B cell (primary cell): ENCODE results near the gene GRK5. TPM values are rescaled to one million over a fixed set of nuclear protein-coding genes. Genes with fewer than 3 reads are reported as not detected.

ENCODE experiments used
- ATAC-seq: fragments of 200-7000 bp; cut with Tn5 transposase; one replicate; pipeline ENCODE4 v1.10.0; 2021; ENCODE audit warnings: low read depth, mild to moderate bottlenecking, moderate number of reproducible peaks, moderate library complexity
- CTCF ChIA-PET: fragments of 350-600 bp; sonication (Branson Sonifier 250); formaldehyde crosslinking; loops from one replicate; lab custom pipeline; 2021; ENCODE audit warnings: antibody characterized with exemption, inconsistent platforms; lab: Charles Lee
- POLR2A ChIA-PET: fragments of 350-600 bp; sonication (Branson Sonifier 250); formaldehyde crosslinking; loops from one replicate; lab custom pipeline; 2021; ENCODE audit warnings: antibody characterized with exemption; lab: Charles Lee
- DNase-seq: peaks from one replicate; pipeline ENCODE4 v3.0.0; 2013
- H2AFZ ChIP-seq: 2 replicates; pipeline ENCODE4 v1.6.1; 2012; ENCODE audit warnings: mild to moderate bottlenecking, low read depth, low read length; ENCODE audit not compliant: insufficient read depth, poor library complexity, severe bottlenecking
- H3K27ac ChIP-seq, 2 donors: 1 replicate in 1 of 2; 2 replicates in 1 of 2; pipeline ENCODE4 v1.5.1; 2012 to 2013; ENCODE audit warnings: low read length in 2 of 2, mild to moderate bottlenecking in 2 of 2, moderate library complexity in 1 of 2
- H3K27me3 ChIP-seq, 4 experiments: fragments of 200-600 bp in 1 of 4; sonication (generic) in 1 of 4; replicated peaks in 1 of 4; 1 replicate in 2 of 4; 2 replicates in 2 of 4; pipeline versions ENCODE4 v1.6.1 to v1.7.0; 2013 to 2016; ENCODE audit warnings: low read length in 3 of 4, mild to moderate bottlenecking in 2 of 4, mixed read lengths in 1 of 4, moderate library complexity in 1 of 4; ENCODE audit not compliant: insufficient read depth in 4 of 4, control insufficient read depth in 3 of 4; ENCODE audit errors: control extremely low read depth in 1 of 4
- H3K36me3 ChIP-seq, 2 experiments: replicated peaks in 1 of 2; 1 replicate in 1 of 2; 2 replicates in 1 of 2; pipeline versions ENCODE4 v1.6.1 to v1.7.1; 2013; ENCODE audit warnings: low read length in 1 of 2; ENCODE audit not compliant: insufficient read depth in 2 of 2, control insufficient read depth in 1 of 2; ENCODE audit errors: control extremely low read depth in 1 of 2, extremely low read depth in 1 of 2
- H3K4me1 ChIP-seq, 2 donors: fragments of 200-600 bp in 1 of 2; sonication (generic) in 1 of 2; 1 replicate in 1 of 2; 2 replicates in 1 of 2; pipeline versions ENCODE4 v1.5.1 to v1.6.1; 2013 to 2017; ENCODE audit warnings: low read length in 2 of 2; ENCODE audit not compliant: control insufficient read depth in 2 of 2, insufficient read depth in 2 of 2
- H3K4me2 ChIP-seq: replicated peaks from 2 replicates; pipeline ENCODE3; 2012; ENCODE audit warnings: mild to moderate bottlenecking, low read depth, low read length; ENCODE audit not compliant: poor library complexity, severe bottlenecking
- H3K4me3 ChIP-seq, 5 experiments: fragments of 200-600 bp in 1 of 5; sonication (generic) in 1 of 5; 1 replicate in 3 of 5; 2 replicates in 2 of 5; pipeline versions ENCODE4 v1.5.1 to v1.7.0; 2011 to 2016; ENCODE audit warnings: low read length in 4 of 5, mild to moderate bottlenecking in 4 of 5, low read depth in 2 of 5, control low read depth in 1 of 5, moderate library complexity in 1 of 5; ENCODE audit not compliant: insufficient read depth in 1 of 5; ENCODE audit errors: control extremely low read depth in 1 of 5, extremely low read depth in 1 of 5
- H3K79me2 ChIP-seq: fragments of 200-600 bp; sonication (generic); one replicate; pipeline ENCODE4 v1.6.0; 2016; ENCODE audit warnings: low read length; ENCODE audit not compliant: control insufficient read depth, insufficient read depth
- H3K9ac ChIP-seq: fragments of 200-600 bp; sonication (generic); 2 replicates; pipeline ENCODE4 v1.6.1; 2017; ENCODE audit warnings: mild to moderate bottlenecking, low read length, moderate library complexity
- H3K9me3 ChIP-seq, 3 donors: one replicate each; pipeline versions ENCODE4 v1.6.1 to v1.7.1; 2013; ENCODE audit warnings: low read length in 2 of 3; ENCODE audit not compliant: control insufficient read depth in 2 of 3, insufficient read depth in 1 of 3; ENCODE audit errors: control extremely low read depth in 1 of 3
- H4K20me1 ChIP-seq: 2 replicates; pipeline ENCODE4 v1.6.0; 2012; ENCODE audit warnings: mild to moderate bottlenecking, low read length; ENCODE audit not compliant: insufficient read depth, control insufficient read depth, poor library complexity, severe bottlenecking
- H3K27ac Mint-ChIP-seq: one replicate; pipeline ENCODE4 v1.8.0; 2021; ENCODE audit warnings: mixed read lengths
- H3K27me3 Mint-ChIP-seq: one replicate; pipeline ENCODE4 v1.8.0; 2021; ENCODE audit warnings: mixed read lengths
- H3K4me1 Mint-ChIP-seq: one replicate; pipeline ENCODE4 v1.8.0; 2021; ENCODE audit warnings: mixed read lengths
- H3K4me3 Mint-ChIP-seq: one replicate; pipeline ENCODE4 v1.8.0; 2021; ENCODE audit warnings: mixed read lengths
- H3K9me3 Mint-ChIP-seq: one replicate; pipeline ENCODE4 v1.8.0; 2022; ENCODE audit warnings: mixed read lengths; ENCODE audit not compliant: insufficient read depth
- CTCF ChIP-seq: fragments of 200-600 bp; IDR thresholded peaks from one replicate; pipeline ENCODE4 v1.8.0; 2022; ENCODE audit warnings: antibody characterized with exemption, mild to moderate bottlenecking
- EZH2 ChIP-seq: IDR thresholded peaks from 2 replicates; pipeline ENCODE4 v1.6.1; 2012; ENCODE audit warnings: borderline replicate concordance, low read depth, mild to moderate bottlenecking, moderate library complexity, low read length; ENCODE audit not compliant: insufficient read depth, poor library complexity, severe bottlenecking
- WGBS: methylation state at CpG from one replicate; pipeline ENCODE4 v1.1.5; 2013; ENCODE audit warnings: missing lambda C conversion rate; ENCODE audit not compliant: insufficient coverage; 5-methylcytosine and 5-hydroxymethylcytosine counted together
- intact Hi-C: fragments of 100-400 bp; cut with micrococcal nuclease; formaldehyde crosslinking; loops from one replicate; pipeline ENCODE4 v1.10.0; 2022
- polyA plus RNA-seq: library from polyadenylated mRNA; depleted of rRNA; stranded (reverse); fragments of >200 nt; gene quantifications from 2 replicates; pipeline ENCODE4 v1.2.3, GENCODE V29; 2012
- total RNA-seq, 2 donors: library from RNA; stranded (reverse); fragments of 120-200 nt in 1 of 2; gene quantifications; 1 replicate in 1 of 2; 2 replicates in 1 of 2; pipeline versions ENCODE4 v1.2.3 to v1.2.4, GENCODE V29; 2013 to 2022

Gene GRK5
- total and polyA plus RNA-seq, 2 donors (not counting 1 experiment from before 2014, with no cell fraction given): 21.9 to 54.8 TPM

- Histone ChIP-seq H3K9me3 (no peaks in the 10 kb centered on the region), H3K4me2 (no peak overlapping the region), H3K27me3 (no peaks in the 10 kb centered on the region), H3K79me2 (peaks cover 41% of the 10 kb centered on the region), H3K4me1 (peaks cover 0 to 8% of the 10 kb centered on the region in 2 donors), H2AFZ (no peak overlapping the region), H4K20me1 (peaks cover 30% of the 10 kb centered on the region), H3K27ac (no peak overlapping the region), H3K9ac (no peak overlapping the region), H3K4me3 (no peak overlapping the region), H3K36me3 (peaks cover 0 to 19% of the 10 kb centered on the region in 2 experiments)
- Mint-ChIP-seq H3K9me3 (no peaks in the 10 kb centered on the region), H3K4me1 (peaks cover 6% of the 10 kb centered on the region), H3K27me3 (no peaks in the 10 kb centered on the region), H3K27ac (no peak overlapping the region), H3K4me3 (no peak overlapping the region)
- ChIA-PET CTCF (interaction anchor here (0.6 to 9.1 kb wide), 19 partner anchors 9 to 227 kb away, joined by 3 to 80 read pairs (median 4); partner anchors contain the start of gene GRK5), POLR2A (interaction anchor here (0.7 to 1.0 kb wide), 2 partner anchors 50 to 207 kb away, joined by 3 read pairs; no protein-coding TSS in a partner anchor)
- WGBS: 95% methylated on average over 19 of the region's 21 CpGs
- intact Hi-C loops: loop anchor here (2.0 kb wide), 4 partner anchors 47 to 217 kb away; no protein-coding TSS in a partner anchor
- TF ChIP-seq CTCF: no peak
- no peak for TF ChIP-seq EZH2
- ATAC-seq (no peak), DNase-seq (no peak)
Observed at GRCh38 chr10:119415536-119416503, 208.4 kb downstream of the GRK5 start.
